Upper lobe of right lung (tissue), 1 donor: Measurements from ENCODE around the gene B4GALNT1. TPM values are rescaled to one million over a fixed set of nuclear protein-coding genes. Genes with fewer than 3 reads are reported as not detected.
"Not testable (repeated sequence)": the region's sequence is repeated elsewhere in the genome, so short reads cannot be mapped to it uniquely, and the experiment has no call there.

Experiments used
- ATAC-seq: fragments of 200-7000 bp; cut with Tn5 transposase; one replicate; pipeline ENCODE4 v1.9.1; 2020; ENCODE audit warnings: mild to moderate bottlenecking, moderate library complexity
- DNase-seq: peaks from one replicate; pipeline ENCODE4 v3.0.0-alpha.2; 2020
- H3K27ac ChIP-seq: fragments of 200-600 bp; one replicate; pipeline ENCODE4 v1.8.0; 2022
- H3K27me3 ChIP-seq: fragments of 200-600 bp; one replicate; pipeline ENCODE4 v1.8.0; 2022; ENCODE audit warnings: mild to moderate bottlenecking
- H3K36me3 ChIP-seq: fragments of 200-600 bp; one replicate; pipeline ENCODE4 v1.8.0; 2022
- H3K4me1 ChIP-seq: fragments of 200-600 bp; one replicate; pipeline ENCODE4 v1.8.0; 2022
- H3K4me3 ChIP-seq: fragments of 200-600 bp; one replicate; pipeline ENCODE4 v1.8.0; 2022; ENCODE audit warnings: mild to moderate bottlenecking
- H3K9me3 ChIP-seq: fragments of 200-600 bp; one replicate; pipeline ENCODE4 v1.8.0; 2022
- CTCF ChIP-seq: fragments of 200-600 bp; IDR thresholded peaks from one replicate; pipeline ENCODE4 v1.8.0; 2022; ENCODE audit warnings: antibody characterized with exemption
- intact Hi-C: fragments of 100-400 bp; cut with DNase I; formaldehyde crosslinking; loops from one replicate; pipeline ENCODE4 v1.11.0; 2022
- total RNA-seq: library from RNA; stranded (reverse); fragmentation: NEBNext Ultra II Directional; extraction: Animal tissue kit (Norgen Biotek cat#: 25700); gene quantifications from one replicate; pipeline ENCODE4 v1.2.1, GENCODE V29; 2021
- donor health status: DM: no; HTN: yes; CAD: no; lungs with severe emphysema.

The B4GALNT1 gene
- total RNA-seq, 1 donor from 2014 or later: 0.93 TPM

GRCh38 chr12:57666897-57667296 is 33.9 kb upstream of the B4GALNT1 start:
- intact Hi-C loops: no loop called here
- H3K36me3 ChIP-seq: no peaks in the 10 kb centered on the region
- no peak overlapping the region for H3K27ac ChIP-seq
- no peaks in the 10 kb centered on the region for H3K9me3 ChIP-seq
- no peak for TF ChIP-seq CTCF
- no peak overlapping the region for H3K4me3 ChIP-seq
- no peaks in the 10 kb centered on the region for H3K4me1 ChIP-seq
- H3K27me3 ChIP-seq: no peaks in the 10 kb centered on the region
- no peak for ATAC-seq
- no peak for DNase-seq

- ATAC-seq: not testable (repeated sequence)
Measured at GRCh38 chr12:57665066-57665820, 32.2 kb upstream of the B4GALNT1 start.

GRCh38 chr12:57661376-57661775 is 28.4 kb upstream of the B4GALNT1 start:
- H3K4me3 ChIP-seq: no peak overlapping the region
- H3K36me3 ChIP-seq: no peaks in the 10 kb centered on the region
- no peak for TF ChIP-seq CTCF
- DNase-seq: no peak
- no peaks in the 10 kb centered on the region for H3K9me3 ChIP-seq
- intact Hi-C loops: no loop called here
- no peak overlapping the region for H3K27ac ChIP-seq
- no peaks in the 10 kb centered on the region for H3K27me3 ChIP-seq
- no peak for ATAC-seq
- no peaks in the 10 kb centered on the region for H3K4me1 ChIP-seq

More at GRCh38 chr12:57665066-57665820, 32.2 kb upstream of the B4GALNT1 start:
- H3K9me3 ChIP-seq, H3K4me1 ChIP-seq, H3K36me3 ChIP-seq, H3K4me3 ChIP-seq, DNase-seq, intact Hi-C loops, H3K27me3 ChIP-seq, H3K27ac ChIP-seq: not testable (repeated sequence)

GRCh38 chr12:57658890-57659289 is 25.9 kb upstream of the B4GALNT1 start:
- intact Hi-C loops: no loop called here
- Histone ChIP-seq H3K27ac (no peak overlapping the region), H3K4me1 (no peaks in the 10 kb centered on the region), H3K4me3 (no peak overlapping the region), H3K9me3 (no peaks in the 10 kb centered on the region), H3K36me3 (no peaks in the 10 kb centered on the region), H3K27me3 (no peaks in the 10 kb centered on the region)
- no peak for TF ChIP-seq CTCF
- DNase-seq (no peak), ATAC-seq (no peak)

- Histone ChIP-seq H3K36me3 (no peaks in the 10 kb centered on the region), H3K27me3 (no peaks in the 10 kb centered on the region), H3K4me3 (no peak overlapping the region), H3K9me3 (no peaks in the 10 kb centered on the region), H3K27ac (no peak overlapping the region), H3K4me1 (no peaks in the 10 kb centered on the region)
- DNase-seq: no peak
- peak; percentile 80 for ATAC-seq
- intact Hi-C loops: no loop called here
- TF ChIP-seq CTCF: no peak
Measured at GRCh38 chr12:57657744-57658143, 24.7 kb upstream of the B4GALNT1 start.

- DNase-seq, intact Hi-C loops, H3K9me3 ChIP-seq, H3K4me1 ChIP-seq, H3K4me3 ChIP-seq, ATAC-seq, H3K36me3 ChIP-seq, H3K27ac ChIP-seq, H3K27me3 ChIP-seq: not testable (repeated sequence)
Measured at GRCh38 chr12:57656408-57656807, 23.4 kb upstream of the B4GALNT1 start.
